Adrenal gland (tissue), 12 donors: ENCODE data around the gene AHCYL1. TPM values are rescaled to one million over a fixed set of nuclear protein-coding genes. Genes with fewer than 3 reads are reported as not detected.

Source experiments
- DNase-seq, 7 donors: peaks; one replicate each; pipeline ENCODE4 v3.0.0-alpha.2; 2019 to 2020
- H3K27ac ChIP-seq, 5 donors: fragments of 200-600 bp; sonication (generic) in 4 of 5; 1 replicate in 3 of 5; 2 replicates in 2 of 5; pipeline versions ENCODE4 v1.5.1 to v1.8.0; 2016 to 2020; ENCODE audit warnings: mild to moderate bottlenecking in 1 of 5
- H3K27me3 ChIP-seq: fragments of 200-600 bp; 2 replicates; pipeline ENCODE4 v1.8.0; 2021
- H3K36me3 ChIP-seq, 2 donors: fragments of 200-600 bp; replicated peaks in 1 of 2; 1 replicate in 1 of 2; 2 replicates in 1 of 2; pipeline versions ENCODE4 v1.5.1 to v1.8.0; 2018 to 2022
- H3K4me1 ChIP-seq, 2 donors: fragments of 200-600 bp; replicated peaks in 1 of 2; 1 replicate in 1 of 2; 2 replicates in 1 of 2; pipeline versions ENCODE4 v1.5.1 to v1.8.0; 2018 to 2021
- H3K4me3 ChIP-seq, 4 donors: fragments of 200-600 bp; sonication (generic) in 3 of 4; one replicate each; pipeline ENCODE4 v1.5.1; 2016 to 2018
- H3K9me3 ChIP-seq, 3 donors: fragments of 200-600 bp; sonication (generic) in 1 of 3; replicated peaks in 1 of 3; 1 replicate in 2 of 3; 2 replicates in 1 of 3; pipeline versions ENCODE4 v1.5.1 to v1.8.0; 2016 to 2021
- POLR2A ChIP-seq, 2 donors: fragments of 450-650 bp; IDR thresholded peaks; one replicate each; pipeline ENCODE4 v1.6.1; 2017; ENCODE audit warnings: antibody characterized with exemption in 2 of 2, mild to moderate bottlenecking in 2 of 2, moderate library complexity in 1 of 2
- WGBS, 4 donors: extraction: QIAGEN DNeasy Blood & Tissue Kit in 2 of 4; methylation state at CpG; one replicate each; pipeline versions ENCODE4 v1.1.5 to v1.1.7; 2013 to 2017; 5-methylcytosine and 5-hydroxymethylcytosine counted together
- intact Hi-C, 2 donors: fragments of 100-400 bp; cut with DNase I; formaldehyde crosslinking; loops; one replicate each; pipeline versions ENCODE4 v1.14.1 to v1.15.0; 2022 to 2023
- polyA plus RNA-seq, 3 donors: library from polyadenylated mRNA; stranded (reverse); fragments of 200-250 nt in 2 of 3; fragments of 350-450 nt in 1 of 3; fragmentation: Illumina TruSeq in 1 of 3; extraction: RNeasy Lipid Tissue Mini Kit (QIAGEN cat#74804) in 1 of 3; gene quantifications; one replicate each; pipeline ENCODE4 v1.2.3, GENCODE V29; 2013 to 2014
- total RNA-seq, 9 donors: library from RNA; depleted of rRNA in 4 of 9; stranded (reverse); fragments of >200 nt in 4 of 9; fragments of 120-200 nt in 1 of 9; fragmentation: NEBNext Ultra II Directional in 1 of 9; extraction: Animal tissue kit (Norgen Biotek cat#: 25700) in 1 of 9; gene quantifications; one replicate each; pipeline versions ENCODE4 v1.1.0 to v1.2.4, GENCODE V29; 2013 to 2023
- TF ChIP-seq, protein P1 (sequence below), 6 experiments: fragments of 450-650 bp in 4 of 6; fragments of 200-600 bp in 2 of 6; sonication (generic) in 1 of 6; IDR thresholded peaks; 1 replicate in 5 of 6; 2 replicates in 1 of 6; pipeline versions ENCODE4 v1.5.1 to v1.8.0; 2016 to 2021; ENCODE audit warnings: antibody characterized with exemption in 6 of 6, mild to moderate bottlenecking in 2 of 6, moderate library complexity in 1 of 6
- donor health status: healthy with polysubstance abuse.
- donor health status: Bipolar disorder and iron deficiency.
- donor health status: DM: yes; HTN: yes; CAD: no.
- donor health status: DM: no; HTN: no; CAD: no.
- donor health status: DM: no; HTN: no; CAD: no.
- donor health status: DM: yes; HTN: yes; CAD: no.

Gene AHCYL1
- total and polyA plus RNA-seq, 12 donors: 33.5 to 172 (median 95.3) TPM

- H3K27me3 ChIP-seq: no peaks in the 10 kb centered on the region
- no peaks in the 10 kb centered on the region for H3K9me3 ChIP-seq
- H3K27ac ChIP-seq: peak overlapping the region in 2 of 5 donors; percentile 57 to 70
- intact Hi-C loops: loop anchor here in 1 of 2 donors (5.0 kb wide), 1 partner anchor 52 kb away; no protein-coding TSS in a partner anchor
- no peak for DNase-seq
- H3K36me3 ChIP-seq: peaks cover 0 to 61% of the 10 kb centered on the region in 2 donors
- TF ChIP-seq, protein P1, sequence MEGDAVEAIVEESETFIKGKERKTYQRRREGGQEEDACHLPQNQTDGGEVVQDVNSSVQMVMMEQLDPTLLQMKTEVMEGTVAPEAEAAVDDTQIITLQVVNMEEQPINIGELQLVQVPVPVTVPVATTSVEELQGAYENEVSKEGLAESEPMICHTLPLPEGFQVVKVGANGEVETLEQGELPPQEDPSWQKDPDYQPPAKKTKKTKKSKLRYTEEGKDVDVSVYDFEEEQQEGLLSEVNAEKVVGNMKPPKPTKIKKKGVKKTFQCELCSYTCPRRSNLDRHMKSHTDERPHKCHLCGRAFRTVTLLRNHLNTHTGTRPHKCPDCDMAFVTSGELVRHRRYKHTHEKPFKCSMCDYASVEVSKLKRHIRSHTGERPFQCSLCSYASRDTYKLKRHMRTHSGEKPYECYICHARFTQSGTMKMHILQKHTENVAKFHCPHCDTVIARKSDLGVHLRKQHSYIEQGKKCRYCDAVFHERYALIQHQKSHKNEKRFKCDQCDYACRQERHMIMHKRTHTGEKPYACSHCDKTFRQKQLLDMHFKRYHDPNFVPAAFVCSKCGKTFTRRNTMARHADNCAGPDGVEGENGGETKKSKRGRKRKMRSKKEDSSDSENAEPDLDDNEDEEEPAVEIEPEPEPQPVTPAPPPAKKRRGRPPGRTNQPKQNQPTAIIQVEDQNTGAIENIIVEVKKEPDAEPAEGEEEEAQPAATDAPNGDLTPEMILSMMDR (IDR thresholded peaks at IDR 0.05): no peak
- TF ChIP-seq POLR2A (IDR thresholded peaks at IDR 0.05): no peak
- no peak overlapping the region for H3K4me3 ChIP-seq
- H3K4me1 ChIP-seq: peaks cover 10 to 37% of the 10 kb centered on the region in 2 donors
- WGBS, 4 donors: 73 to 83% (median 80%) methylated on average over 5 of the region's 5 CpGs
Observed at GRCh38 chr1:110055493-110056284, 71.1 kb downstream of the AHCYL1 start.

DNA sequence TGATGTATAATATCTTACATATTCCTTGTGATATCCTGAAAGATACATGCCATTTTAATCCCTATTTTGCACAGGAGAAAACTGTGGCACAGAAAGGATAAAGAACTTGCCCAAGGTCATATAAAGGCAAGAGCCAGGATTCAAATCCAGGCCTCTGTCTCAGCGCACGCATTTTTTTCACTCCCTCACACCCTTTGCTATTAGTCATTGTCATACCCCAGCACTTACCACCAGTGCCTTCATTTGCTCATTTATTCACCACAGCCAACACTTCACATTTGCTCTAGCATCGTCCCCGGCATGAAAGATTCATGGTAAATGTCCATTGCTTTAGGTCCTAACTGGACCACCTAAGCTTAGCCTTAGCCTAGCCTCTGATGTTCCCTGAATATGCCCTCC lies 71.7 kb downstream of the AHCYL1 start:
- H3K27ac ChIP-seq: peak overlapping the region in 3 of 5 donors; percentile 41 to 70 (median 57)
- peaks cover 0 to 55% of the 10 kb centered on the region in 2 donors for H3K36me3 ChIP-seq
- intact Hi-C loops: loop anchor here in 1 of 2 donors (5.0 kb wide), 1 partner anchor 51 kb away; no protein-coding TSS in a partner anchor

GRCh38 chr1:110056776-110057175 lies 72.2 kb downstream of the AHCYL1 start:
- H3K4me3 ChIP-seq: no peak overlapping the region
- TF ChIP-seq, protein P1 (IDR thresholded peaks at IDR 0.05): no peak
- no peak for TF ChIP-seq POLR2A (IDR thresholded peaks at IDR 0.05)
- H3K27ac ChIP-seq: peak overlapping the region in 3 of 5 donors; percentile 41 to 70 (median 70)
- intact Hi-C loops: loop anchor here in 1 of 2 donors (5.0 kb wide), 1 partner anchor 51 kb away; no protein-coding TSS in a partner anchor
- peaks cover 5 to 30% of the 10 kb centered on the region in 2 donors for H3K4me1 ChIP-seq
- peak; percentile 53 to 81 (median 73) for DNase-seq
- peaks cover 0 to 50% of the 10 kb centered on the region in 2 donors for H3K36me3 ChIP-seq
- WGBS, 4 donors: 43 to 52% (median 48%) methylated on average over 3 of the region's 3 CpGs
- H3K9me3 ChIP-seq: no peaks in the 10 kb centered on the region
- no peaks in the 10 kb centered on the region for H3K27me3 ChIP-seq

More for the DNA sequence above, 71.7 kb downstream of the AHCYL1 start:
- Histone ChIP-seq H3K27me3 (no peaks in the 10 kb centered on the region), H3K9me3 (no peaks in the 10 kb centered on the region), H3K4me1 (peaks cover 5 to 31% of the 10 kb centered on the region in 2 donors), H3K4me3 (no peak overlapping the region)
- DNase-seq: no peak
- TF ChIP-seq POLR2A (IDR thresholded peaks at IDR 0.05): no peak
- TF ChIP-seq, protein P1 (IDR thresholded peaks at IDR 0.05): no peak
- WGBS, 4 donors: 41 to 55% (median 46%) methylated on average over 4 of the region's 4 CpGs

DNA sequence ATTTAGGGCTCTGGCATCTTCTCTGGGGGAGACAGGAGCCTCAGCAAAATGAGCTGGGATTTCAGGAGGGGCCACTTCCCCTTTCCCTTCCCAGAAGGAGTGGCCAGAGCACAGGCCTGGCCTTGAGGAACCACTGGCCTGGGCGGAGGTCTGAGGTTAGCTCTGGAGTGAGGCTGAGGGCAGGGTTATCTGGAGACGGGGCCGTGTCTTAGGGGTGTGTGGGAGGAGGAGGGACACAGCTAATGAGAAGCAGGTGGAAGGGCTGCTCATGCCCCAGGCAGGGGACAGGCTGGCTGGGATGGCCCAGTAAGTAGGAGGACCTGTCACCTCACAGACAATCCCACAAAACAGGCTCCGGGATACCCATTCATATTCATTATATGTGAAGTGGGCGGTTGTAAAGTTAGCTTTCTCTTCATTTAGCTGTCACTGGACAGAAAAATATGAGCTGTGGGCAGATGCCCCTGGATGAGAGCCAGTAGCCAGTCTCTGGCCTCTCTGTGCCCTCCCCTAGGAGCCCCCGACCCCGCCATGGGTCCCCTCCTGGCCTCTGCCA lies 73.5 kb downstream of the AHCYL1 start:
- no peak for DNase-seq
- TF ChIP-seq POLR2A (IDR thresholded peaks at IDR 0.05): no peak
- TF ChIP-seq, protein P1 (IDR thresholded peaks at IDR 0.05): no peak
- no peaks in the 10 kb centered on the region for H3K27me3 ChIP-seq
- no peaks in the 10 kb centered on the region for H3K9me3 ChIP-seq
- intact Hi-C loops: loop anchor here in 1 of 2 donors (5.0 kb wide), 1 partner anchor 49 kb away; no protein-coding TSS in a partner anchor
- H3K4me1 ChIP-seq: peaks cover 5 to 30% of the 10 kb centered on the region in 2 donors
- no peak overlapping the region for H3K4me3 ChIP-seq
- H3K36me3 ChIP-seq: peaks cover 0 to 37% of the 10 kb centered on the region in 2 donors
- peak overlapping the region in 1 of 5 donors; percentile 70 for H3K27ac ChIP-seq
- 57 to 66% (median 59%) methylated on average over 5 to 7 of the region's 7 CpGs for WGBS, 4 donors
